Choroid plexus epithelial cell (primary cell): ENCODE measurements around the gene DCAF15.

Experiments used
- DNase-seq: peaks from one replicate; pipeline ENCODE4 v3.0.0-alpha.2; 2010; ENCODE audit warnings: low read depth
- H3K4me3 ChIP-seq: 2 replicates; pipeline ENCODE4 v1.5.1; 2011; ENCODE audit warnings: low read depth, mild to moderate bottlenecking, control low read depth, low read length, moderate library complexity
- TF ChIP-seq, protein P1 (sequence below): conservative IDR thresholded peaks from 2 replicates; pipeline ENCODE4 v1.5.1; 2011; ENCODE audit warnings: low read depth, mild to moderate bottlenecking, control low read depth, inconsistent platforms, low read length, moderate library complexity

DCAF15 gene

GRCh38 chr19:13932149-13932637 lies 20.1 kb upstream of the DCAF15 start:
- H3K4me3 ChIP-seq, result no peak overlapping the region
- no peak for DNase-seq
- TF ChIP-seq, protein P1, sequence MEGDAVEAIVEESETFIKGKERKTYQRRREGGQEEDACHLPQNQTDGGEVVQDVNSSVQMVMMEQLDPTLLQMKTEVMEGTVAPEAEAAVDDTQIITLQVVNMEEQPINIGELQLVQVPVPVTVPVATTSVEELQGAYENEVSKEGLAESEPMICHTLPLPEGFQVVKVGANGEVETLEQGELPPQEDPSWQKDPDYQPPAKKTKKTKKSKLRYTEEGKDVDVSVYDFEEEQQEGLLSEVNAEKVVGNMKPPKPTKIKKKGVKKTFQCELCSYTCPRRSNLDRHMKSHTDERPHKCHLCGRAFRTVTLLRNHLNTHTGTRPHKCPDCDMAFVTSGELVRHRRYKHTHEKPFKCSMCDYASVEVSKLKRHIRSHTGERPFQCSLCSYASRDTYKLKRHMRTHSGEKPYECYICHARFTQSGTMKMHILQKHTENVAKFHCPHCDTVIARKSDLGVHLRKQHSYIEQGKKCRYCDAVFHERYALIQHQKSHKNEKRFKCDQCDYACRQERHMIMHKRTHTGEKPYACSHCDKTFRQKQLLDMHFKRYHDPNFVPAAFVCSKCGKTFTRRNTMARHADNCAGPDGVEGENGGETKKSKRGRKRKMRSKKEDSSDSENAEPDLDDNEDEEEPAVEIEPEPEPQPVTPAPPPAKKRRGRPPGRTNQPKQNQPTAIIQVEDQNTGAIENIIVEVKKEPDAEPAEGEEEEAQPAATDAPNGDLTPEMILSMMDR, result no peak

GRCh38 chr19:13932911-13933393 lies 19.4 kb upstream of the DCAF15 start:
- TF ChIP-seq, protein P1, result no peak
- no peak for DNase-seq
- no peak overlapping the region for H3K4me3 ChIP-seq

DNA sequence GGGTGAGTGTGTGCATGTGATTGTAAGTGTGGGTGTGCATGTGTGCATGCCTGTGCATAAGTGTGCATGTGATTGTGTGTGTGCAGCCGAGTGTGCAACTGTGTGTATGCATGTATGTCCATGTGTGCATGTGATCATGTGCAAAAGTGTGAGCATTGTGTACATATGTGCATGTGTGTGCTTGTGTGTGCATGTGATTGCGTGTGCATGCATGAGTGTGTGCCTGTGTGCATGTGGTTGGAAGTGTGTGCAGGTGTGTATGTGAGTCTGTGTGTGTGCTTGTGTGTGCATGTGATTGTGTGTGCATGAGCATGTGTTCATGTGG lies 17.6 kb upstream of the DCAF15 start:
- TF ChIP-seq, protein P1, result no peak
- no peak for DNase-seq
- H3K4me3 ChIP-seq, result no peak overlapping the region

GRCh38 chr19:13935765-13936510 lies 16.4 kb upstream of the DCAF15 start:
- DNase-seq, result no peak
- TF ChIP-seq, protein P1, result no peak
- H3K4me3 ChIP-seq, result no peak overlapping the region

GRCh38 chr19:13937479-13938300 lies 14.6 kb upstream of the DCAF15 start:
- no peak for DNase-seq
- TF ChIP-seq, protein P1, result no peak
- peak overlapping the region; percentile 8 for H3K4me3 ChIP-seq

DNA sequence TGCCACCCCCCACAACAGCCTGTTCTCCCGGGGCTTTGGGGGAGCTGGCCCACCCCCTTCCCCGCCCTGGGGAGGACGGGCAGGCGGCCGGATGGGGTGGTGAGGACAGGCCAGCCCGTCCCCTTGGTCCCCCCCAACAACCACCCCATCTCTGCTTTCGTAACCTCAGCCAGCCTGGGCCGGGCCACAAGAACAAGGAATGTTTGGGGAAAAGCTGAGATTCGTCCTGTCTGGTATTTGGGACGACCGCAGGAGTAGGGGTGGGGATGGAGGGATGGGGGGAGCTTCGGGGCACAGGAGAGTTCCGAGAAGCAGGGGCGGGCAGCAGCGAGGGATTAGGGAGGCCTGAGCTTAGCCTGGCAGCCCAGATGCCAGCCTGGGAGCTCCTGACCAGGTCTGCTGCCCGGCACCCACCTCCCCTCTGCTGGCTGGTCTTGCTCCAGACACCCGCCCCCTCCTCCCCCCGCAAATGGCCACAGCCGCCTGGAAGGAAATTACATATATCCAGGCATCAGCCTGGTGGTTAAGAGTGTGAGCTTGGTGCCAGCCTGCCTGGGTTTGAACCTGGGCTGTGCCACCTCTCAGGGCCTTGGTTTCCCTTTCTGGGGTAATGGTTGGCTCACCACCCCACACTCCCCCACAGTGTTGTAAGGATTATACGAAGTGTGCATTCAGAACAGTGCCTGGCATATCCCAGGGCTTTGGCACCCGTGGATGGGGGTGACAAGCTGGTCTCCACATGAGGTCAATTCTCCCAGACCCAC lies 13.8 kb upstream of the DCAF15 start, which contains the start of gene PODNL1:
Gene PODNL1 (minus strand): TSS at position 117 of the 764 bp plus-strand sequence. CDS start 236 bp downstream, outside the sequence.
- peak; percentile 45 for DNase-seq
- H3K4me3 ChIP-seq, result peak within 1 kb of the TSS; percentile 8
- TF ChIP-seq, protein P1, result no peak
